Osteoblast (primary cell): Measurements from ENCODE around the gene STUB1. TPM values are rescaled to one million over a fixed set of nuclear protein-coding genes. Genes with fewer than 3 reads are reported as not detected.
A peak's percentile ranks its signal among the peaks of the same experiment; 100 is the strongest.

Source experiments
- DNase-seq: peaks from one replicate; pipeline ENCODE4 v3.0.0; 2011; ENCODE audit warnings: low spot score, mixed read lengths; ENCODE audit not compliant: insufficient read length; ENCODE audit errors: missing footprints
- H2AFZ ChIP-seq: 2 replicates; pipeline ENCODE4 v1.6.0; 2011; ENCODE audit warnings: mild to moderate bottlenecking, low read length
- H3K27ac ChIP-seq: 2 replicates; pipeline ENCODE4 v1.5.1; 2011; ENCODE audit warnings: mild to moderate bottlenecking, low read depth, low read length, moderate library complexity
- H3K27me3 ChIP-seq: 2 replicates; pipeline ENCODE4 v1.6.0; 2012; ENCODE audit warnings: mild to moderate bottlenecking, control low read depth, inconsistent platforms, low read length, moderate library complexity; ENCODE audit not compliant: insufficient read depth
- H3K36me3 ChIP-seq: 2 replicates; pipeline ENCODE4 v1.5.1; 2011; ENCODE audit warnings: mild to moderate bottlenecking, low read length, control low read depth, moderate library complexity; ENCODE audit not compliant: insufficient read depth
- H3K4me1 ChIP-seq: 2 replicates; pipeline ENCODE4 v1.5.1; 2011; ENCODE audit warnings: mild to moderate bottlenecking, low read length, control low read depth, moderate library complexity; ENCODE audit not compliant: insufficient read depth
- H3K4me2 ChIP-seq: 2 replicates; pipeline ENCODE4 v1.6.0; 2011; ENCODE audit warnings: mild to moderate bottlenecking, low read length; ENCODE audit not compliant: insufficient read depth
- H3K4me3 ChIP-seq: fragments of 200-600 bp; sonication (generic); 3 replicates; pipeline ENCODE4 v1.5.1; 2012; ENCODE audit warnings: mild to moderate bottlenecking, low read length, inconsistent platforms; ENCODE audit not compliant: insufficient read depth
- H3K79me2 ChIP-seq: 2 replicates; pipeline ENCODE4 v1.6.0; 2012; ENCODE audit warnings: mild to moderate bottlenecking, low read length, control low read depth, inconsistent platforms; ENCODE audit not compliant: insufficient read depth
- H3K9me3 ChIP-seq: 2 replicates; pipeline ENCODE4 v1.5.1; 2011; ENCODE audit warnings: low read depth, low read length, control low read depth
- H4K20me1 ChIP-seq: 2 replicates; pipeline ENCODE4 v1.6.0; 2012; ENCODE audit warnings: mild to moderate bottlenecking, low read length, control low read depth; ENCODE audit not compliant: insufficient read depth
- CTCF ChIP-seq: IDR thresholded peaks from 2 replicates; pipeline ENCODE4 v1.5.1; 2011; ENCODE audit warnings: mild to moderate bottlenecking, low read depth, low read length, moderate library complexity; ENCODE audit errors: extremely low read depth
- total RNA-seq: library from RNA; depleted of rRNA; stranded (reverse); fragments of >200 nt; gene quantifications from 2 replicates; pipeline ENCODE4 v1.2.3, GENCODE V29; 2012

Gene STUB1
- total RNA-seq, 1 donor = 102 TPM

GRCh38 chr16:680967-681745 lies 946 bp downstream of the STUB1 start:
- peaks cover 20% of the 10 kb centered on the region for H3K36me3 ChIP-seq
- H3K27ac ChIP-seq = peak overlapping the region; percentile 66
- peak; percentile 96 for DNase-seq
- H3K4me2 ChIP-seq = peak overlapping the region; percentile 93
- no peaks in the 10 kb centered on the region for H3K27me3 ChIP-seq
- H3K9me3 ChIP-seq = no peaks in the 10 kb centered on the region
- H2AFZ ChIP-seq = no peak overlapping the region
- H3K4me1 ChIP-seq = peaks cover 26% of the 10 kb centered on the region
- TF ChIP-seq CTCF = no peak
- peak overlapping the region; percentile 84 for H3K4me3 ChIP-seq
- peaks cover 34% of the 10 kb centered on the region for H4K20me1 ChIP-seq
- peaks cover 40% of the 10 kb centered on the region for H3K79me2 ChIP-seq

DNA sequence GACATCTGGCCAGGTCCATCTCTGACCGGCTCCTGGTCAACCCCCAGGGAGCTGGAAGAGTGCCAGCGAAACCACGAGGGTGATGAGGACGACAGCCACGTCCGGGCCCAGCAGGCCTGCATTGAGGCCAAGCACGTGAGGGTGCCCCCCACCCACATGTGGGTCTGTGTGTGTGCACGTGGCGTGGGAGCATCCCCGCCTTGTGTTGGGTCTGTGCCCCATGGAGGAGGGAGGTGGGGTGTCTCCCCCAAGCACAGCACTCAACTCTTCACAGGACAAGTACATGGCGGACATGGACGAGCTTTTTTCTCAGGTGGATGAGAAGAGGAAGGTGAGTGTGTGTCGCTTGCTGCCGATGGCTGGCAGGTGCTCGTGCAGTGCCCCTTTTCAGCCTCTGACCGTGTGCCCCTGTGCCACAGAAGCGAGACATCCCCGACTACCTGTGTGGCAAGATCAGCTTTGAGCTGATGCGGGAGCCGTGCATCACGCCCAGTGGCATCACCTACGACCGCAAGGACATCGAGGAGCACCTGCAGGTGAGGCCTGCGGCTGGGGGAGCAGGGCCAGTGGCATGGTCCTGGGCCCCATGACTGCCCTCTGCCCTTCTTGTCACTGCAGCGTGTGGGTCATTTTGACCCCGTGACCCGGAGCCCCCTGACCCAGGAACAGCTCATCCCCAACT lies 1.7 kb downstream of the STUB1 start:
- peak overlapping the region; percentile 93 for H3K4me2 ChIP-seq
- H3K4me3 ChIP-seq = peak overlapping the region; percentile 84
- H3K4me1 ChIP-seq = peaks cover 26% of the 10 kb centered on the region
- H3K27me3 ChIP-seq = no peaks in the 10 kb centered on the region
- peak overlapping the region; percentile 8 for H3K27ac ChIP-seq
- DNase-seq = no peak
- H3K79me2 ChIP-seq = peaks cover 40% of the 10 kb centered on the region
- TF ChIP-seq CTCF = no peak
- no peaks in the 10 kb centered on the region for H3K9me3 ChIP-seq
- no peak overlapping the region for H2AFZ ChIP-seq
- peaks cover 34% of the 10 kb centered on the region for H4K20me1 ChIP-seq
- peaks cover 20% of the 10 kb centered on the region for H3K36me3 ChIP-seq

- Histone ChIP-seq H3K27ac (no peak overlapping the region), H4K20me1 (peaks cover 34% of the 10 kb centered on the region), H3K27me3 (no peaks in the 10 kb centered on the region), H3K4me2 (peak overlapping the region; percentile 93), H3K79me2 (peaks cover 40% of the 10 kb centered on the region), H3K9me3 (no peaks in the 10 kb centered on the region), H3K4me3 (peak overlapping the region; percentile 76), H3K36me3 (peaks cover 23% of the 10 kb centered on the region), H3K4me1 (peaks cover 26% of the 10 kb centered on the region), H2AFZ (no peak overlapping the region)
- TF ChIP-seq CTCF = no peak
- DNase-seq = no peak
These were observed 2.5 kb downstream of the STUB1 start for GRCh38 chr16:682493-683395.
